ENCODE results near the gene GPR132. TPM values are rescaled to one million over a fixed set of nuclear protein-coding genes. Genes with fewer than 3 reads are reported as not detected.

The GPR132 gene
- total RNA-seq, 6 donors from 2014 or later: 3.0 to 14.7 (median 7.0) TPM

DNA sequence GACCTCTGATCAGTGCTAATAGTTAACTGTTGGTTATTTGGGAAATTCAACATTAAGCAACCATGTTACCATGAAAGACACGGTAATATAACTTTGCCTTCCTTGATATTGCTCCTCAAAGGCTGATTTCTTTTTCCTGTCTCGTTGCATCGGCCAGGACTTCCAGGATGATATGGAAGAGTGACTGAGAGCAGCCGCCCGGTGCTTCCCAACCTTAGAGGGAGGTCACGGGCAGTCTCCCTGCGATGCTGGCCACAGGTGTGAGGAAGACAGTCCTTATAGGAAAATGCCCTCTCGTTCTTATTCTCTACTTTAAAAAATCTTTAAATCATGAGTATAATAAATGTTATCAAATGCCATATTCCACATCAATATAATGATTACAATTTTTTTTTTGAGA, 33.1 kb upstream of the GPR132 start:
- no peak for DNase-seq
- TF ChIP-seq POLR2AphosphoS5 (IDR thresholded peaks at IDR 0.05): no peak
- TF ChIP-seq, protein P1, sequence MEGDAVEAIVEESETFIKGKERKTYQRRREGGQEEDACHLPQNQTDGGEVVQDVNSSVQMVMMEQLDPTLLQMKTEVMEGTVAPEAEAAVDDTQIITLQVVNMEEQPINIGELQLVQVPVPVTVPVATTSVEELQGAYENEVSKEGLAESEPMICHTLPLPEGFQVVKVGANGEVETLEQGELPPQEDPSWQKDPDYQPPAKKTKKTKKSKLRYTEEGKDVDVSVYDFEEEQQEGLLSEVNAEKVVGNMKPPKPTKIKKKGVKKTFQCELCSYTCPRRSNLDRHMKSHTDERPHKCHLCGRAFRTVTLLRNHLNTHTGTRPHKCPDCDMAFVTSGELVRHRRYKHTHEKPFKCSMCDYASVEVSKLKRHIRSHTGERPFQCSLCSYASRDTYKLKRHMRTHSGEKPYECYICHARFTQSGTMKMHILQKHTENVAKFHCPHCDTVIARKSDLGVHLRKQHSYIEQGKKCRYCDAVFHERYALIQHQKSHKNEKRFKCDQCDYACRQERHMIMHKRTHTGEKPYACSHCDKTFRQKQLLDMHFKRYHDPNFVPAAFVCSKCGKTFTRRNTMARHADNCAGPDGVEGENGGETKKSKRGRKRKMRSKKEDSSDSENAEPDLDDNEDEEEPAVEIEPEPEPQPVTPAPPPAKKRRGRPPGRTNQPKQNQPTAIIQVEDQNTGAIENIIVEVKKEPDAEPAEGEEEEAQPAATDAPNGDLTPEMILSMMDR (IDR thresholded peaks at IDR 0.05): no peak
- no peak for TF ChIP-seq EP300 (IDR thresholded peaks at IDR 0.05)
- no peak for TF ChIP-seq POLR2A (IDR thresholded peaks at IDR 0.05)
- Histone ChIP-seq H3K4me1 (peaks cover 9 to 14% (median 12%) of the 10 kb centered on the region in 4 donors), H3K27me3 (peaks cover 0 to 5% (median 0%) of the 10 kb centered on the region in 4 donors), H3K4me3 (no peak overlapping the region), H3K9me3 (no peaks in the 10 kb centered on the region), H3K36me3 (no peaks in the 10 kb centered on the region), H3K27ac (no peak overlapping the region)
- no peak for ATAC-seq (ENCODE audit: low FRiP score in 2 of 2)
- WGBS, 2 donors: 89 to 94% methylated on average over 8 of the region's 8 CpGs

DNA sequence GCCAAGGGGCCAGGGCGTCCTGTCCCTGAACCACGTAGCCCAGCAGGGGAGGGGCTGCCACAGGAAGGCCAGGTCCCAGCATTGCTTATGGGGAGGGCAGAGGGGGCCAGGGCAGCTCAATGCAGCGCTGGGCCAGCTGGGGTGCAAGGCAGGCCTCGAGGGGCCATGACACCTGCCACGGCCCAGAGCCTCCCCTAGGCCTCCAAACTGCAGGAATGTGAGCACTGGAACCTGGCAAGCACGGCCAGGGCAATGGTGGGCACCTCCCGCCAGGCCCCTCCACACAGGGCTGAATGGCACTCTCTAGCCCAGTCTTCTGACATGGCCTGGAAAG, 32.5 kb upstream of the GPR132 start:
- DNase-seq (no peak), ATAC-seq (ENCODE audit: low FRiP score in 2 of 2) (no peak)
- peaks cover 13 to 19% (median 15%) of the 10 kb centered on the region in 4 donors for H3K4me1 ChIP-seq
- H3K4me3 ChIP-seq: no peak overlapping the region
- TF ChIP-seq, protein P1 (IDR thresholded peaks at IDR 0.05): no peak
- TF ChIP-seq EP300 (IDR thresholded peaks at IDR 0.05) (no peak), POLR2A (IDR thresholded peaks at IDR 0.05) (no peak), POLR2AphosphoS5 (IDR thresholded peaks at IDR 0.05) (no peak)
- H3K9me3 ChIP-seq: no peaks in the 10 kb centered on the region
- peaks cover 0 to 8% (median 0%) of the 10 kb centered on the region in 4 donors for H3K27me3 ChIP-seq
- 84 to 100% methylated on average over 2 to 5 of the region's 7 CpGs for WGBS, 2 donors
- no peak overlapping the region for H3K27ac ChIP-seq
- H3K36me3 ChIP-seq: no peaks in the 10 kb centered on the region

- DNase-seq: no peak
- no peaks in the 10 kb centered on the region for H3K36me3 ChIP-seq
- H3K4me1 ChIP-seq: peaks cover 26 to 33% (median 29%) of the 10 kb centered on the region in 4 donors
- WGBS, 2 donors: 84 to 91% methylated on average over 12 to 15 of the region's 15 CpGs
- TF ChIP-seq EP300 (IDR thresholded peaks at IDR 0.05) (no peak), POLR2A (IDR thresholded peaks at IDR 0.05) (no peak), POLR2AphosphoS5 (IDR thresholded peaks at IDR 0.05) (no peak)
- TF ChIP-seq, protein P1 (IDR thresholded peaks at IDR 0.05): no peak
- no peaks in the 10 kb centered on the region for H3K9me3 ChIP-seq
- peaks cover 0 to 8% (median 0%) of the 10 kb centered on the region in 4 donors for H3K27me3 ChIP-seq
- no peak overlapping the region for H3K27ac ChIP-seq
- no peak overlapping the region for H3K4me3 ChIP-seq
- ATAC-seq (ENCODE audit: low FRiP score in 2 of 2): no peak
These were observed 31.1 kb upstream of the GPR132 start for GRCh38 chr14:105096206-105096875.

- no peaks in the 10 kb centered on the region for H3K9me3 ChIP-seq
- 97 to 100% methylated on average over 4 to 7 of the region's 7 CpGs for whole genome bisulfite sequencing, 2 donors
These were observed 30.1 kb upstream of the GPR132 start for GRCh38 chr14:105095236-105095805.

More at GRCh38 chr14:105095236-105095805, 30.1 kb upstream of the GPR132 start:
- Histone ChIP-seq H3K4me3 (no peak overlapping the region), H3K36me3 (no peaks in the 10 kb centered on the region), H3K4me1 (peaks cover 34 to 43% (median 39%) of the 10 kb centered on the region in 4 donors), H3K27ac (no peak overlapping the region), H3K27me3 (peaks cover 0 to 8% (median 0%) of the 10 kb centered on the region in 4 donors)
- no peak for ATAC-seq (ENCODE audit: low FRiP score in 2 of 2)
- TF ChIP-seq, protein P1 (IDR thresholded peaks at IDR 0.05): no peak
- TF ChIP-seq POLR2AphosphoS5 (IDR thresholded peaks at IDR 0.05) (no peak), POLR2A (IDR thresholded peaks at IDR 0.05) (no peak), EP300 (IDR thresholded peaks at IDR 0.05) (no peak)
- peak in 1 of 2 donors; percentile 15 for DNase-seq
